ENCODE data around the gene CDC42SE2.

DNA sequence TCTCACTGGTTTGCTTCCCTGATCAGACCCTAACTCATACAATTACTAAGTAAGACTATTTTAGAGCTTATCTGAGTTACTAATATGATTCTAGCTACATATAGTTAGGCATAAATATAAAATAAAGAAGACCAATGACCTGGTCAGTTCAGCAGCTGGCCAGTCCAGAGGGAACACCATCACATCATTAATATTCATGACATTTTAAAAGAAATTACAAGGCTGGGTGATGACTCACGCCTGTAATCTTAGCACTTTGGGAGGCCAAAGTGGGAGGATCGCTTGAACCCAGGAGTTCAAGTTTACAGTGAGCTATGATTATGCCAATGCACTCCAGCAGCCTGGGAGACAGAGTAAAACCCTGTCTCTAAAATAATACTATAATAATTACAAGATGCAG is 37.0 kb upstream of the CDC42SE2 start:
- TF ChIP-seq POLR2AphosphoS5 (IDR thresholded peaks at IDR 0.05) (no peak), EP300 (IDR thresholded peaks at IDR 0.05) (no peak)
